BLaER1 treated with 17β-estradiol and CSF1 and Interleukin-3, amounts not matched to agents 10 nM and 100 nM (cell line): ENCODE measurements around the gene ENAH.

ENCODE experiments used
- H3K27ac ChIP-seq, 11 experiments: shearing (Covaris generic); formaldehyde crosslinking; 2 replicates each; pipeline ENCODE4 v1.8.1; 2022
- H3K27me3 ChIP-seq, 11 experiments: shearing (Covaris generic); formaldehyde crosslinking; 2 replicates each; pipeline ENCODE4 v1.8.1; 2022
- H3K36me3 ChIP-seq, 11 experiments: shearing (Covaris generic); formaldehyde crosslinking; 2 replicates each; pipeline ENCODE4 v1.8.1; 2022
- H3K4me1 ChIP-seq, 10 experiments: shearing (Covaris generic); formaldehyde crosslinking; 2 replicates each; pipeline ENCODE4 v1.8.1; 2022
- H3K4me2 ChIP-seq, 11 experiments: shearing (Covaris generic); formaldehyde crosslinking; 2 replicates each; pipeline ENCODE4 v1.8.1; 2022
- H3K4me3 ChIP-seq, 10 experiments: shearing (Covaris generic); formaldehyde crosslinking; 2 replicates each; pipeline ENCODE4 v1.8.1; 2022
- H3K9ac ChIP-seq, 11 experiments: shearing (Covaris generic); formaldehyde crosslinking; 2 replicates each; pipeline ENCODE4 v1.8.1; 2022
- H3K9me3 ChIP-seq, 11 experiments: shearing (Covaris generic); formaldehyde crosslinking; replicated peaks in 1 of 11; 2 replicates each; pipeline ENCODE4 v1.8.1; 2022
- H4K20me1 ChIP-seq, 11 experiments: shearing (Covaris generic); formaldehyde crosslinking; 2 replicates each; pipeline ENCODE4 v1.8.1; 2022
- Cebpa-rat ChIP-seq, 11 experiments: shearing (Covaris generic); IDR thresholded peaks; 2 replicates each; pipeline ENCODE4 v1.8.1; 2022

The ENAH gene

DNA sequence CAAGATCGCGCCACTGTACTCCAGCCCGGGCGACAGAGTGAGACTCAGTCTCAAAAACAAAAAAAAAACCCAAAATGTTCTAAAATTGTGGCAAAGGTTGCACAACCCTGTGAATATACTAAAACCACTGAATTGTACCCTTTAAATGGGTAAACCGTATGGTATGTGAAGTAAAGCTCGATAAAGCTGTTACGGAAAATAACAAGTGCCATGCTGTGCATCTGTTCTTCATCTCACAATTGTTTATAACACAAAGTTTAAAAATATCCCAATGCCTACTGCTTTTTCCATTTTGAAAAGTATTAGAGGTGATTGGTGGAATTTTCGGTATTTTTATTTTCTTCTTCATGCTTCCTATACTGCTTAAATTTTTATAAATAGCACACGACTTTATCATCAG, 111.5 kb downstream of the ENAH start:
- no peaks in the 10 kb centered on the region for H3K36me3 ChIP-seq
- H3K27ac ChIP-seq: no peak overlapping the region
- no peak overlapping the region for H3K4me3 ChIP-seq
- no peaks in the 10 kb centered on the region for H3K9me3 ChIP-seq
- H3K27me3 ChIP-seq: no peaks in the 10 kb centered on the region
- no peak for TF ChIP-seq Cebpa-rat (IDR thresholded peaks at IDR 0.05)
- no peak overlapping the region for H3K4me2 ChIP-seq
- H4K20me1 ChIP-seq: no peaks in the 10 kb centered on the region; a peak in 1 of 22 replicates
- no peak overlapping the region for H3K9ac ChIP-seq
- peaks cover 0 to 18% (median 2%) of the 10 kb centered on the region in 10 experiments; a peak in 9 of 20 replicates for H3K4me1 ChIP-seq

DNA sequence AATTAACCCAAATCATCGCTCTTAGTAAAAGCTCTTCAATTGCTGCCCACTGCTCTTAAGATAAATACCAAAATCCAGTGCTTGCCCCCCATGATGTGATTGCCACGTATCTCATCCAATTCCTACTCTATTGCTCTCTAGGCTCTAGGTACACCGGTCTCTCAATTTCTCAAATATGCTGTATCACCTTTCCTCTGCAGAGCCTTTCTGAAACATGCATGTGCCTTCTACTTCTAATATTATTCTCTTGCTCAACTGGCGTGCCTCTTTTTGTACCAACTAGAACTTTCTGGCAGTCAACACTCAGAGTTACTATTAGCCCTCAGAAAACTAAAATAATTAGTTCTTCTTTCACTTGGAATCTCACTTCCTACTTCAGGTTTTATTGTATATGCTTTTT, 113.3 kb downstream of the ENAH start:
- no peak overlapping the region for H3K4me3 ChIP-seq
- no peak overlapping the region for H3K27ac ChIP-seq
- H3K4me2 ChIP-seq: peak overlapping the region in 5 of 11 experiments; percentile 29 to 72 (median 48); a peak in 7 of 22 replicates
- no peak overlapping the region for H3K9ac ChIP-seq
- no peaks in the 10 kb centered on the region for H3K27me3 ChIP-seq
- no peak for TF ChIP-seq Cebpa-rat (IDR thresholded peaks at IDR 0.05)
- H4K20me1 ChIP-seq: peaks cover 0 to 6% (median 0%) of the 10 kb centered on the region in 11 experiments; a peak in 1 of 22 replicates
- no peaks in the 10 kb centered on the region for H3K9me3 ChIP-seq
- peaks cover 0 to 18% (median 2%) of the 10 kb centered on the region in 10 experiments; a peak in 9 of 20 replicates for H3K4me1 ChIP-seq
- no peaks in the 10 kb centered on the region for H3K36me3 ChIP-seq

DNA sequence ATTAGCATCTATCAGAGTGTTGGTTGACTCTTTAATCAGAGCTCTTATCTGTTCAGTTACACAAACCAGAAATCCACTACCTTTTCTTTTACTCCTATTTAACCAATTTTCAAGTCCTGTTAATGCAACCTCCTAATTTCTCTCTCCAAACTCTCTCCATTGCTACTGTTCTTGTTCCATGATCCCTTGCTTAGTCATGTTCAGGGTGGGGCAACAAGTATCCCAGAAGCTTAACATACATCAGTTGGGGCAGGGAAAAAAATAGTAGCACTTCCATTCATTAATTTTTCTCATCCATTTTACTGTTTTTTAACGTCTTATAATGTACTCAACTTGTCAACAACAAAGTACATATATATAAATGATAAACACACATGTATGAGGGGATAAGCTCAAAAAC, 113.9 kb downstream of the ENAH start:
- Histone ChIP-seq H3K4me2 (peak overlapping the region in 4 of 11 experiments; percentile 33 to 72 (median 52); a peak in 4 of 22 replicates), H3K4me3 (no peak overlapping the region), H3K4me1 (peaks cover 0 to 18% (median 2%) of the 10 kb centered on the region in 10 experiments; a peak in 9 of 20 replicates), H4K20me1 (peaks cover 0 to 8% (median 0%) of the 10 kb centered on the region in 11 experiments; a peak in 2 of 22 replicates), H3K27ac (no peak overlapping the region), H3K36me3 (no peaks in the 10 kb centered on the region), H3K9ac (no peak overlapping the region), H3K27me3 (no peaks in the 10 kb centered on the region), H3K9me3 (no peaks in the 10 kb centered on the region)
- TF ChIP-seq Cebpa-rat (IDR thresholded peaks at IDR 0.05): no peak

DNA sequence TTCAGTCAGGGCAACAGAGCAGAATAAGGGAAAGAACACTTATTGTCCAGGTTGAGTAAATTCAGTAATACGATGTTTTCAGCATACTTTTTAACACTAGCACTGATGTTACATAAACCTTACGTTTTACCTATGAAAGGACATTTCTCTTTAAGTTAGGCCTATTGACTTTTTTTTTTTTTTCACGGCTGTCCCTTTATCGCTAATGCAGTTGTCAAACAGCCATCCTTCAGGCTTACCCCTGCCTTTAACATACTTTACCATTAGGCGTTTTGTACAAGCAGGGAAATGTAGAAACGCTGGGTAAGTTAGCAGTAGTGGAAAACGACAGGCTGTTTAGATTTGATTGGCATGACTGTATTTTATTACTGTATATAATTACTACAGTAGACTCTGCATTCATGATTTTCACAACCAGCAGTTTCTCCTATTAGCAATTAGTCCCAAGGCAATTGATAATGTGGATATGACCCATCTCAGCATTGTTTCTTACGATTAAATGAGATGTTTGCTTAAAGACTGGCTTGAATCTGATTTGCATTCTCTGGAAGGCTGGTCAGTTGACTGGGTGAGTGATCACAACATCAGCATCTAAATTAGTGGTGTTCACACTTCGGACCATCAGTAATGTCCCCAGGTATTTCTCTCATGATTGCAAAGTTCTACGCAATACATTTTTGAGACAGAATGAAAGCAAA, 115.2 kb downstream of the ENAH start:
- TF ChIP-seq Cebpa-rat (IDR thresholded peaks at IDR 0.05): no peak
- Histone ChIP-seq H3K9ac (no peak overlapping the region), H3K4me3 (no peak overlapping the region), H3K27ac (no peak overlapping the region), H3K36me3 (no peaks in the 10 kb centered on the region), H4K20me1 (peaks cover 0 to 10% (median 0%) of the 10 kb centered on the region in 11 experiments; a peak in 2 of 22 replicates), H3K4me1 (peaks cover 0 to 18% (median 2%) of the 10 kb centered on the region in 10 experiments; a peak in 9 of 20 replicates), H3K9me3 (no peaks in the 10 kb centered on the region), H3K27me3 (no peaks in the 10 kb centered on the region), H3K4me2 (no peak overlapping the region)

DNA sequence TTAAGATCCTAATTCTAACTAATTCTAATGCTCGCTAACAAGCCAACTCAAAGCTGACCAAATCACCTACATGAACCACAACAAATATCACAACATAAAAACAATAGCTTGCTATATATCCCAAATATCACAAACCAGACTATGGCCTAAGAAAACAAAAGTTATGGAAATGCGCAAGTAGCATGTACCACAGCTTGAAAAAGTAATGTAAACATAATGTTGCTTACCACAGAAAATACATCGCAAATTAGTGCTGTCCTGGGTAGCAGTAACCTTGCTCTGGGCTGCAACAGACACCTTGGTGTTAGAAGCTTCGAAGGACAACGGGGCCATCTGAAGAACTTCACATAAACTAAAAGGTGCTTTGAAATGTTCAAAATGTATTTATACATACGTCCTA, 117.6 kb downstream of the ENAH start:
- Histone ChIP-seq H3K27ac (no peak overlapping the region), H3K36me3 (0 out of 22 replicates have a peak, but pooled peaks cover 0 to 3% (median 0%) of the 10 kb centered on the region in 11 experiments), H4K20me1 (peaks cover 0 to 10% (median 0%) of the 10 kb centered on the region in 11 experiments; a peak in 2 of 22 replicates), H3K4me3 (no peak overlapping the region), H3K27me3 (no peaks in the 10 kb centered on the region), H3K9me3 (no peaks in the 10 kb centered on the region), H3K9ac (no peak overlapping the region), H3K4me1 (peaks cover 0 to 16% (median 2%) of the 10 kb centered on the region in 10 experiments; a peak in 9 of 20 replicates), H3K4me2 (no peak overlapping the region)
- no peak for TF ChIP-seq Cebpa-rat (IDR thresholded peaks at IDR 0.05)

DNA sequence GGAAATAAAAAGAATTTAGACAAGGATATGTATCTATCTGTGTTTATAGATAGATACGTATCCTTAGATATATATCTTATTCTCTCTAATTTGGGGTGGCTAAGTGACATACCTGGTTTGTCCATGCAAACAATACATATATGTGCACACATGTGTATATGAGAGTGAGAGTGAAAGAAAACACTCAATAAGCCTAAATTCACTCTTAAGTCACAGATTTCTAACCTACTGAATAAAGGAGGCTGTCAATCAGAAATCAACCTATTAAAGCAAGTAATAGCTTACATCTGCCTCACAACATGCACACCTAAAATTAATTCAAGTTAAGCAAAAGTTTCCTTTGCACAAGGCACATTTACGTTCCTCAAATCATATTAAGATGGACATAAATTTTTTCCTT, 118.2 kb downstream of the ENAH start:
- Histone ChIP-seq H3K4me3 (no peak overlapping the region), H3K9me3 (no peaks in the 10 kb centered on the region), H3K9ac (no peak overlapping the region), H3K36me3 (peaks cover under 1 to 8% (median 2%) of the 10 kb centered on the region in 11 experiments; a peak in 12 of 22 replicates), H3K27ac (no peak overlapping the region), H3K4me2 (no peak overlapping the region), H3K4me1 (peaks cover 0 to 11% (median 2%) of the 10 kb centered on the region in 10 experiments; a peak in 9 of 20 replicates), H3K27me3 (no peaks in the 10 kb centered on the region), H4K20me1 (peaks cover 0 to 10% (median 0%) of the 10 kb centered on the region in 11 experiments; a peak in 2 of 22 replicates)
- TF ChIP-seq Cebpa-rat (IDR thresholded peaks at IDR 0.05): no peak

DNA sequence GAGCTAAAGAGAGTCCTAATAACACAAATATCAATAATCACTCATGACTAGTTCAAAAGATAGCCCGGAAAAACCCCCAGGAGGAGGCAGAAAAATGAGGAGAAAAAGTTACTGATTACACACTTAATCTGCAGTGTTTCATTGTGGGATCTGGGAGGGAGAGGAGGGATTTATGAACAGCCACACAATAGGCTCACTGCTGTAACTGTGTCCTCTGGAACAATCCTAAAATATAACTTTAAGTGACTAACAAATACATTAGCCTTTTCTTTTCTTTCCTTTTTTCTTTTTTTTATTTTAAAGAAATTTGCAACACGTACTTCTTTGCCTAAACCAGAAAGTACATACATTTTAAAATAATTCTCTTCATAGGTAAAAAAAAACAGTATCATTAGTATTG, 118.8 kb downstream of the ENAH start:
- TF ChIP-seq Cebpa-rat (IDR thresholded peaks at IDR 0.05): no peak
- H3K4me1 ChIP-seq: peaks cover 0 to 5% (median 0%) of the 10 kb centered on the region in 10 experiments; a peak in 6 of 20 replicates
- H3K9ac ChIP-seq: no peak overlapping the region
- peaks cover 0 to 10% (median 0%) of the 10 kb centered on the region in 11 experiments; a peak in 2 of 22 replicates for H4K20me1 ChIP-seq
- H3K9me3 ChIP-seq: no peaks in the 10 kb centered on the region
- H3K27ac ChIP-seq: no peak overlapping the region
- H3K4me2 ChIP-seq: no peak overlapping the region
- peaks cover 5 to 14% (median 9%) of the 10 kb centered on the region in 11 experiments; a peak in 13 of 22 replicates for H3K36me3 ChIP-seq
- H3K4me3 ChIP-seq: no peak overlapping the region
- H3K27me3 ChIP-seq: no peaks in the 10 kb centered on the region

DNA sequence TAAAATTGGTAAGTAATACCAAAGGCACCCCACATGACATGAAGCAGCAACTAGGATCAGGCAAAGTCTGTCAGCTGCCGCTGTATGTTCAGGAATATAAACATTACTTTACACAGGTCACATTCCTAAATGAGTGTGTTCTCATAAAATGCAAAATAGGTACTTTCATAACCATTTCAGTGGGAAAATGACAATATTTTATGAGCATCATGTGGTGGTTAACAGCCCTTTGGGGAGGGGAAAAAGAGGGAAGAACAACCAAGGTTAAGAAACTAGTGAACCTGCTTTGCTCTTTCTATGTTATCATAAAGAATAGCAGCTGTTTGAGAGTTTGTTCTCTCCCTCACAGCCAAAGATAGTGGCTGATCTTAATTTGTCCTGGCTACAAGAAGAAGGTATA, 119.7 kb downstream of the ENAH start:
- no peaks in the 10 kb centered on the region for H3K4me1 ChIP-seq
- TF ChIP-seq Cebpa-rat (IDR thresholded peaks at IDR 0.05): no peak
- no peak overlapping the region for H3K9ac ChIP-seq
- H3K27me3 ChIP-seq: no peaks in the 10 kb centered on the region
- H3K36me3 ChIP-seq: peaks cover 7 to 23% (median 15%) of the 10 kb centered on the region in 11 experiments; a peak in 15 of 22 replicates
- no peak overlapping the region for H3K4me2 ChIP-seq
- H3K27ac ChIP-seq: no peak overlapping the region
- peaks cover 0 to 10% (median 0%) of the 10 kb centered on the region in 11 experiments; a peak in 2 of 22 replicates for H4K20me1 ChIP-seq
- no peak overlapping the region for H3K4me3 ChIP-seq
- H3K9me3 ChIP-seq: no peaks in the 10 kb centered on the region

DNA sequence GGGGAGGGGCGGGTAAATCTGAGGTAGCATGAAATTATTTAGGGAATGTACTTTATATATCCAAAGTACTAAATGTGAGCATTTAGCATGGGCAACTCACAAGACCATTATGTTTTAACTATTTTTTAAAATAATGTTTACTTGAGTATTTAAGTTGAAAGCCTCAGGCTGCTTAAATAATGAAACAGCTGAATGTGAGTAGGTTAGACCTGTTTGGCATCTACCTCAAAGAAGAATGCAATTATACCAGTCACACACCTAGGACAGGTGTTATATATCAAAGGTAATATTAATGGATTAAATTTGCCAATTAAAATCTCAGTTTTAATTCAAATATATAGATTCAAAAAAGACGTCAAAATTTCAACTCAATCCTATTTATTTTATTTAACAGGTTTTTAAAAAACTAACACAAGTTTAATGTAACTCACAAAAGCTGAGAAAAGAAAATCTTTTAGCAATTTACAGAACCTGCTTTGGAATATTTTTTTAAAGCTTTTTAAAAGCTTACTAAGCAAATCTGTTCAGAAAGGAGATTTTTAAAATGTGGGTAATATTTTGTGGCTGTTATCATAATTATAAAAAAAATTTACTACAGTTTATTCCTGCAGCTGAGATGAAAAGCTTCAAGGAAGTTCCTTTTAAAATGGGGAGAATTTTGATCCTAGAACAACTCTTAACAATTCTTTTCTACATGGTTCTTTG, 120.5 kb downstream of the ENAH start:
- TF ChIP-seq Cebpa-rat (IDR thresholded peaks at IDR 0.05): no peak

More for the DNA sequence above, 120.5 kb downstream of the ENAH start:
- Histone ChIP-seq H3K9ac (no peak overlapping the region), H3K27me3 (no peaks in the 10 kb centered on the region), H3K27ac (no peak overlapping the region), H3K4me1 (no peaks in the 10 kb centered on the region), H3K36me3 (peaks cover 12 to 31% (median 19%) of the 10 kb centered on the region in 11 experiments; a peak in 16 of 22 replicates), H3K9me3 (no peaks in the 10 kb centered on the region), H3K4me3 (no peak overlapping the region), H4K20me1 (peaks cover 0 to 10% (median 0%) of the 10 kb centered on the region in 11 experiments; a peak in 2 of 22 replicates), H3K4me2 (no peak overlapping the region)
